Upper lobe of left lung (tissue), 6 donors: Measurements from ENCODE around the gene TFR2. TPM values are rescaled to one million over a fixed set of nuclear protein-coding genes. Genes with fewer than 3 reads are reported as not detected.
A peak's percentile ranks its signal among the peaks of the same experiment; 100 is the strongest.

Source experiments
- ATAC-seq, 2 donors: fragments of 200-7000 bp; cut with Tn5 transposase; one replicate each; pipeline ENCODE4 v1.9.1; 2022; ENCODE audit warnings: mild to moderate bottlenecking in 2 of 2, moderate library complexity in 2 of 2; ENCODE audit not compliant: low FRiP score in 2 of 2
- DNase-seq, 2 donors: peaks; one replicate each; pipeline ENCODE4 v3.0.0-alpha.2; 2019 to 2020
- H3K27ac ChIP-seq, 4 donors: fragments of 200-600 bp; sonication (generic); one replicate each; pipeline ENCODE4 v1.5.1; 2016 to 2019
- H3K27me3 ChIP-seq, 4 donors: fragments of 200-600 bp; sonication (generic); one replicate each; pipeline ENCODE4 v1.5.1; 2017 to 2019
- H3K36me3 ChIP-seq, 4 donors: fragments of 200-600 bp; sonication (generic); one replicate each; pipeline ENCODE4 v1.5.1; 2016 to 2019
- H3K4me1 ChIP-seq, 4 donors: fragments of 200-600 bp; sonication (generic); one replicate each; pipeline ENCODE4 v1.5.1; 2018 to 2019
- H3K4me3 ChIP-seq, 4 donors: fragments of 200-600 bp; sonication (generic); one replicate each; pipeline ENCODE4 v1.5.1; 2017 to 2019; ENCODE audit warnings: mild to moderate bottlenecking in 2 of 4, moderate library complexity in 1 of 4
- H3K9me3 ChIP-seq, 4 donors: fragments of 200-600 bp; sonication (generic); one replicate each; pipeline ENCODE4 v1.5.1; 2018 to 2019
- EP300 ChIP-seq, 4 donors: sonication (generic); formaldehyde crosslinking; IDR thresholded peaks; one replicate each; pipeline ENCODE4 v1.5.1; 2017; ENCODE audit warnings: antibody characterized with exemption in 4 of 4, control low read depth in 2 of 4
- POLR2A ChIP-seq, 4 donors: fragments of 450-650 bp; IDR thresholded peaks; one replicate each; pipeline ENCODE4 v1.5.1; 2016 to 2017; ENCODE audit warnings: antibody characterized with exemption in 4 of 4, mild to moderate bottlenecking in 2 of 4
- POLR2AphosphoS5 ChIP-seq, 2 donors: sonication (generic); formaldehyde crosslinking; IDR thresholded peaks; one replicate each; pipeline ENCODE4 v1.5.1; 2017; ENCODE audit warnings: antibody characterized with exemption in 2 of 2
- WGBS, 2 donors: methylation state at CpG; one replicate each; pipeline ENCODE4 v1.1.5; 2017 to 2018; 5-methylcytosine and 5-hydroxymethylcytosine counted together
- total RNA-seq, 6 donors: library from RNA; depleted of rRNA in 4 of 6; stranded (reverse); fragments of >200 nt in 4 of 6; gene quantifications; one replicate each; pipeline versions ENCODE4 v1.1.0 to v1.2.1, GENCODE V29; 2016 to 2021
- TF ChIP-seq, protein P1 (sequence below), 6 experiments: fragments of 450-650 bp in 4 of 6; fragments of 200-600 bp in 2 of 6; sonication (generic) in 2 of 6; IDR thresholded peaks; one replicate each; pipeline ENCODE4 v1.5.1; 2016 to 2019; ENCODE audit warnings: antibody characterized with exemption in 6 of 6
- donor health status: DM: no; HTN: no; CAD: no; lungs with moderate emphysema.
- donor health status: DM: no; HTN: yes; CAD: no; lungs with severe emphysema.

The TFR2 gene
- total RNA-seq, 6 donors from 2014 or later, result 0.20 to 2.1 (median 0.89) TPM; not detected in 1

DNA sequence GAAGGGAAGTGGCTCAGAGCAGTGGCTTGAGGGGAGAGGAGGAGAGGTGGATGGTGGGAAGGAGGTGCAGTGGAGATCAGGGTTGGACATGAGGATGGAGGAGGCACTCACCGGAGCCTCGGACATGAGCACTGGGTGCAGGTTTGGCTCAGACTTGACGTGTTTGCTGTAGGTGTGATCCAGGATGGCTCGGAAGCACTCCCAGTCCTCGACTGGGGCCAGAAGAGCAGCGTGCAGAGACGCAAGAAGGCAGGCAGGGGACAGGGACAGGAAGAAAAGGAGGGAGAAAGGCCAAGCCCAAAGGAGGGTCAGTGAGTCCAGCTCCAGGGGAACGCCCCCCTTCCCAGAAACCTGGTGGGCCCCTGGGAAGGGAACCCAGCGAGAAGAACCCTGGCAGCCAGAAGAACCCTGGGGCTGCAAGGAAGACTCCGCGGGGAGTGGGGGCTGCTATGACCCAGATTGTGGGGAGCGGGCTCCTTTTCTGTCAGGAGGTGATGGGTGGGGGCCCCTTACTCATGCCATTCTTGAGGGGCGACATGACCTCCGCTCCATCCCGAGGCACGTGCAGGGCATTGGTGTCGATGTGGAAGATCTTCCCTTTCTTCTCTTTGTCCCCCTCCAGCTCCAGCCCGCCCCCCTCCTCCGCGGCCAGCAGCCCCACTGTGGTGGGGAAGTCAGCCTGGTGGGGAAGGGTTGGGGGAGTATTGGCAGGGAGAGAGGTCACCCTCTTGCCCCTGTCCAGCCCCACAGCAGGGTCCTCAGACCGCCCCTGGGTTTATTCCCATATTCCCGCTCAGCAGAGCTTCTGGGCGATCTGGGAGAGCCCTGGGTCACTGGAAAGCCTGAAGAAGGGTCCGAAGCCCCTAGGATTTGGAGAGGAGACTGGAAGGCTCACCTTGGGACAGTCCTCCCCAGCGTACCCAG is 13.8 kb upstream of the TFR2 start:
- peaks cover 0 to 7% (median 0%) of the 10 kb centered on the region in 4 donors for H3K4me1 ChIP-seq
- 58 to 63% methylated on average over 19 to 25 of the region's 25 CpGs for WGBS, 2 donors
- no peak for ATAC-seq
- no peak for DNase-seq
- H3K27me3 ChIP-seq, result peaks cover 0 to 25% (median 10%) of the 10 kb centered on the region in 4 donors
- no peaks in the 10 kb centered on the region for H3K36me3 ChIP-seq
- H3K9me3 ChIP-seq, result no peaks in the 10 kb centered on the region
- H3K27ac ChIP-seq, result no peak overlapping the region
- no peak overlapping the region for H3K4me3 ChIP-seq
- TF ChIP-seq POLR2A (IDR thresholded peaks at IDR 0.05), result no peak
- TF ChIP-seq, protein P1, sequence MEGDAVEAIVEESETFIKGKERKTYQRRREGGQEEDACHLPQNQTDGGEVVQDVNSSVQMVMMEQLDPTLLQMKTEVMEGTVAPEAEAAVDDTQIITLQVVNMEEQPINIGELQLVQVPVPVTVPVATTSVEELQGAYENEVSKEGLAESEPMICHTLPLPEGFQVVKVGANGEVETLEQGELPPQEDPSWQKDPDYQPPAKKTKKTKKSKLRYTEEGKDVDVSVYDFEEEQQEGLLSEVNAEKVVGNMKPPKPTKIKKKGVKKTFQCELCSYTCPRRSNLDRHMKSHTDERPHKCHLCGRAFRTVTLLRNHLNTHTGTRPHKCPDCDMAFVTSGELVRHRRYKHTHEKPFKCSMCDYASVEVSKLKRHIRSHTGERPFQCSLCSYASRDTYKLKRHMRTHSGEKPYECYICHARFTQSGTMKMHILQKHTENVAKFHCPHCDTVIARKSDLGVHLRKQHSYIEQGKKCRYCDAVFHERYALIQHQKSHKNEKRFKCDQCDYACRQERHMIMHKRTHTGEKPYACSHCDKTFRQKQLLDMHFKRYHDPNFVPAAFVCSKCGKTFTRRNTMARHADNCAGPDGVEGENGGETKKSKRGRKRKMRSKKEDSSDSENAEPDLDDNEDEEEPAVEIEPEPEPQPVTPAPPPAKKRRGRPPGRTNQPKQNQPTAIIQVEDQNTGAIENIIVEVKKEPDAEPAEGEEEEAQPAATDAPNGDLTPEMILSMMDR (IDR thresholded peaks at IDR 0.05), result no peak
- no peak for TF ChIP-seq EP300 (IDR thresholded peaks at IDR 0.05)
- TF ChIP-seq POLR2AphosphoS5 (IDR thresholded peaks at IDR 0.05), result no peak

DNA sequence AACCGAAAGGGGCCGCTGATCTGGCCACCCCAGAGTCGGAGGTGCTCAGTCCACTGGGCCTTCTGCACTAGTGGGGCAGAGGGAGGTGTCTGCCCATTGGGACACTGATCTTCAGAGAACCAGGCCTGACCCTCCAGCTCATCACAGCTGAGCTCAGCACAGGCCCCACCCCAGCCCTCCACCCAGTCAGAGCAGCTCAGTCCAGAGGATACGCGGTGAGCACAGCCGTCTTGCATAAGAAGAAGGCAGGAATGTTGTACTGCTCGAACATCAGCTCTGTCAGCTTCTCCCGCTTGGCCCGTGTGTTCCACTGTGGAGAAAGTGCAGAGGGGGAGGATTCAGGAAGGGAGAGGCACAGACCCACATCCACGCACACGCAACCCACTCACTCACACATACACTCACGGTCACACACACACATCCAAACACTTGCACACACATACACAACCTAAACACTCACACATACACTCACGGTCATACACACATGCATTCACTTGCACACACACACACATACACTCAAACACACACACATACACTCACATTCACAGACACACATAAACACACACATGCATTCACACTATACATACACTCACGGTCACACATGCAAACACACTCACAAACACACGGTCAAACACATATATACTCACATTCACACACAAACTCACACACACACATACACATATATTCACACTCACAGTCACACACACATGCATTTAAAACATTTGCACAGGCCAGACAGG is 8.6 kb upstream of the TFR2 start:
- Histone ChIP-seq H3K4me1 (no peaks in the 10 kb centered on the region), H3K9me3 (no peaks in the 10 kb centered on the region), H3K27ac (no peak overlapping the region), H3K36me3 (no peaks in the 10 kb centered on the region), H3K4me3 (no peak overlapping the region), H3K27me3 (peaks cover 0 to 12% (median 3%) of the 10 kb centered on the region in 4 donors)
- 69 to 82% methylated on average over 11 to 15 of the region's 15 CpGs for WGBS, 2 donors
- ATAC-seq (peak in 1 of 2 donors; percentile 16), DNase-seq (no peak)
- no peak for TF ChIP-seq POLR2A (IDR thresholded peaks at IDR 0.05)
- no peak for TF ChIP-seq EP300 (IDR thresholded peaks at IDR 0.05)

DNA sequence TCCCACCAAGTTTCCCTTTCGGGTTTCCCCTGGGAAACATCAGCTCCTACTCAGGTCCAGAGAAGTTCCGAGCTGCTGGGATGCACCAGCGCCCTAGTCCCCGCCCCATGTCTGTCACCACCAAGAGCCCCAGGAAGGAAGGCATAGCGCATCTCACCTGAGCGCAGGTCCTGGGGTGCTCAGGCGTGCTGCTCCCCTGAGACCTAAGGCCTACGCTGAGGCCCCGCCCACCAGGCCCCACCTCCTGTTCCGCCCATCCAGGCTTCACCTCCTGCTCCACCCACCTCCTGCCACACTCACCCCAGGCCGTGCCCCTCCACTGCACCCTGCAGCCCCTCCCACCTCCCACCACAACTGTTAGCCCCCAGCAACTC is 1.2 kb upstream of the TFR2 start:
- Histone ChIP-seq H3K4me1 (no peaks in the 10 kb centered on the region), H3K27ac (no peak overlapping the region), H3K36me3 (no peaks in the 10 kb centered on the region), H3K4me3 (no peak overlapping the region), H3K27me3 (peaks cover 0 to 15% (median 0%) of the 10 kb centered on the region in 4 donors), H3K9me3 (no peaks in the 10 kb centered on the region)
- ATAC-seq (peak in 1 of 2 donors; percentile 26), DNase-seq (peak in 1 of 2 donors; percentile 86)
- TF ChIP-seq, protein P1 (IDR thresholded peaks at IDR 0.05), result no peak
- TF ChIP-seq POLR2AphosphoS5 (IDR thresholded peaks at IDR 0.05), result no peak
- TF ChIP-seq POLR2A (IDR thresholded peaks at IDR 0.05), result no peak
- TF ChIP-seq EP300 (IDR thresholded peaks at IDR 0.05), result no peak
- 48 to 58% methylated on average over 4 to 11 of the region's 11 CpGs for WGBS, 2 donors

DNA sequence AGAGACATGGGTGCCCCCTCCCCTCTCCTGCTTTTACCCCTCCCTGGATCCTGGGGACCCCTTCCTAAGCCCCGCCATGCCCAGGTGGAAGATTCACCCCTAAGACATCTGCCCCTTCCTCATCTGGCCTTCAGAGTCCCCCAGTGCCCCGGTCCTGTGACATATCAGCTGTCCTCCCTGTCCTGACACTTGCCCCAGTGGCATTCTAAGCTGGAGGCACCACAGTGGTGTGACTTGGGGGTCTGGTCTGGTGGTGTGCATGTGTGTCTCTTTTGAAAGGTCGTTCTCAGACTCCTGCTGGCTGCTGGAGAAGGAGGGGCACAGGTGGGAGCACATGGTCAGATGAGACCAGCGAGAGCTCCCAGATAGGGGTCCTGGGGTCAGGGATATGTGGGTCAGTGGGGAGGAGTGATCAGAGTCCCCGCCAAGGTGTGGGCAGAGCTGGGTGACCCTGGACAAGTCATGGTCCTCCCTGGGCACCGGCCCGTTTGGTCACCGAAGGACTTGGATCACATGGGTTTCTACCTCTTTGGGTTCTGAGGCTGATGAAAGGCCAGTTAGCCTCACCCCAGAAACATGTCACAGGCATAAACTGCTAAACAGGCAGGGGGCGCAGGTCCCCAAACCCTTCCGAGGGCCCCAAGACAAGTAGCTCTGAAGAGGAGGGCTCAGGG is 645 bp upstream of the TFR2 start:
- no peak overlapping the region for H3K27ac ChIP-seq
- H3K9me3 ChIP-seq, result no peaks in the 10 kb centered on the region
- DNase-seq (no peak), ATAC-seq (no peak)
- H3K4me1 ChIP-seq, result no peaks in the 10 kb centered on the region
- WGBS, 2 donors, result 81 to 92% methylated on average over 6 to 10 of the region's 10 CpGs
- H3K27me3 ChIP-seq, result peaks cover 0 to 10% (median 0%) of the 10 kb centered on the region in 4 donors
- H3K36me3 ChIP-seq, result no peaks in the 10 kb centered on the region
- TF ChIP-seq POLR2A (IDR thresholded peaks at IDR 0.05) (no peak), EP300 (IDR thresholded peaks at IDR 0.05) (no peak), POLR2AphosphoS5 (IDR thresholded peaks at IDR 0.05) (no peak)
- TF ChIP-seq, protein P1 (IDR thresholded peaks at IDR 0.05), result no peak
- no peak overlapping the region for H3K4me3 ChIP-seq
